Ascending aorta (tissue), 2 donors: Measurements from ENCODE around the gene THAP7. TPM values are rescaled to one million over a fixed set of nuclear protein-coding genes. Genes with fewer than 3 reads are reported as not detected.
A peak's percentile ranks its signal among the peaks of the same experiment; 100 is the strongest.

Experiments
- DNase-seq, 2 donors: peaks; one replicate each; pipeline ENCODE4 v3.0.0-alpha.2; 2019; ENCODE audit warnings: low spot score in 2 of 2
- H3K27ac ChIP-seq, 2 donors: fragments of 200-600 bp; sonication (generic); one replicate each; pipeline ENCODE4 v1.5.1; 2016 to 2017; ENCODE audit warnings: mild to moderate bottlenecking in 1 of 2
- H3K27me3 ChIP-seq: fragments of 200-600 bp; sonication (generic); one replicate; pipeline ENCODE4 v1.5.1; 2017
- H3K36me3 ChIP-seq, 2 donors: fragments of 200-600 bp; sonication (generic); one replicate each; pipeline ENCODE4 v1.5.1; 2016
- H3K4me1 ChIP-seq, 2 donors: fragments of 200-600 bp; sonication (generic); one replicate each; pipeline ENCODE4 v1.5.1; 2016 to 2017; ENCODE audit warnings: mild to moderate bottlenecking in 1 of 2
- H3K4me3 ChIP-seq, 2 donors: fragments of 200-600 bp; sonication (generic); one replicate each; pipeline ENCODE4 v1.5.1; 2016 to 2017; ENCODE audit warnings: mild to moderate bottlenecking in 1 of 2
- H3K9me3 ChIP-seq, 2 donors: fragments of 200-600 bp; sonication (generic); one replicate each; pipeline ENCODE4 v1.5.1; 2016
- CTCF ChIP-seq, 3 experiments: fragments of 200-600 bp in 2 of 3; fragments of 450-650 bp in 1 of 3; sonication (generic) in 2 of 3; IDR thresholded peaks; one replicate each; pipeline ENCODE4 v1.5.1; 2016 to 2019; ENCODE audit warnings: antibody characterized with exemption in 3 of 3, mild to moderate bottlenecking in 1 of 3, moderate library complexity in 1 of 3
- intact Hi-C: fragments of 100-400 bp; cut with DNase I; formaldehyde crosslinking; loops from one replicate; pipeline ENCODE4 v1.15.1; 2023
- total RNA-seq: library from RNA; depleted of rRNA; stranded (reverse); fragments of >200 nt; gene quantifications from one replicate; pipeline ENCODE4 v1.1.0, GENCODE V29; 2016

THAP7 gene
- total RNA-seq, 1 donor from 2014 or later, result 37.9 TPM

DNA sequence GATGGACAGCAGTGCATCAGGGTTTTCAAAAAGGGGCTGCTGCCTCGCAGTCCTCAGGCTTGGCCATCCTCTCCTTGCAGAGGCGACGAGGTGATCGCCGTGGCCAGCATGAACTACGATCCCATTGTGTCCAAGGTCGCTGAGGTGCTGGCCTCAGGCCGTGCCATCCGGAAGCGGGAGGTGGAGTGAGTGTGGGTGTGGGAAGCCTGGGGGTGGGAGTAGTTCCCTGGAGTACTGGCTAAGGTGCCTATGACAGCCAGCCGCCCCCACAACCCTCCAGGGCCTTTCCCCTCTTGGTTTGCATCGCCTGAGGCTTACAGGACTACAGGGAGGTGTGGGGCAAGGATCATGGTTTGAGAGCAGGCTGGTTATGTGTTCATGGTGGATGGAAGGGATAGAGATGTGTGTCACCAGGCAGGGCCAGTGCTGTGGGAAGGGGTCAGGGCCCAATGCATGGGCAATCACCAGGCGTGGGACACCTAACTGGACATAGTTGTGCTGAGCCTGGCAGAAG is 21.9 kb downstream of the THAP7 start:
- Histone ChIP-seq H3K4me1 (peaks cover 11 to 23% of the 10 kb centered on the region in 2 donors), H3K36me3 (no peaks in the 10 kb centered on the region), H3K27me3 (no peaks in the 10 kb centered on the region), H3K27ac (no peak overlapping the region), H3K9me3 (no peaks in the 10 kb centered on the region), H3K4me3 (peak overlapping the region in 1 of 2 donors; percentile 27)
- no peak for DNase-seq
- intact Hi-C loops, result loop anchor here (5.0 to 10.0 kb wide), 2 partner anchors 37 to 665 kb away; partner anchors contain the start of genes P2RX6 and SDF2L1
- TF ChIP-seq CTCF (IDR thresholded peaks at IDR 0.05), result no peak

- DNase-seq, result peak; percentile 26 to 80
- Histone ChIP-seq H3K36me3 (no peaks in the 10 kb centered on the region), H3K27me3 (no peaks in the 10 kb centered on the region), H3K9me3 (no peaks in the 10 kb centered on the region), H3K4me1 (peaks cover 11 to 23% of the 10 kb centered on the region in 2 donors), H3K4me3 (peak overlapping the region in 1 of 2 donors; percentile 27), H3K27ac (no peak overlapping the region)
- no peak for TF ChIP-seq CTCF (IDR thresholded peaks at IDR 0.05)
- intact Hi-C loops, result no loop called here
These were observed 22.6 kb downstream of the THAP7 start for GRCh38 chr22:20979243-20979809.

DNA sequence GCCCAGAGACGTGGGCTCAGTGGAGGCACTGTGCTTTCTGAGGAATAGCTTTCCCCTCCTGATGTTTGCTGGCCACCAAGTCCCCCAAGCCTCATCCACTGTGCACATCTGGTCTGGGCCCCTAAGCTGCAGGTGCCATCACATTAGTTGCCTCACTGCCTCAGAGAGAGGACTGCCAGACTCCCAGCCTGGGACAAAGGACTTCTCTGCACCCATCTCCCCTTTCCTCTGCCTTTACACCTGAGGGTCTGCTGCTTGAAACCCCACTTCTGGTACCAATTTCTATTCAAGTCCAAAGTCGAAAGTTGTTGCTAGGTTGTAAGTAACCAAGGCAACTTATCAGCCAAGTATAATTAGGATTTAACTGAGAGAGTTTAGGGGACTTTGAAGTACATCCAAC is 23.5 kb downstream of the THAP7 start:
- Histone ChIP-seq H3K27ac (no peak overlapping the region), H3K4me3 (no peak overlapping the region), H3K9me3 (no peaks in the 10 kb centered on the region), H3K36me3 (no peaks in the 10 kb centered on the region), H3K27me3 (no peaks in the 10 kb centered on the region), H3K4me1 (peaks cover 11 to 21% of the 10 kb centered on the region in 2 donors)
- TF ChIP-seq CTCF (IDR thresholded peaks at IDR 0.05), result no peak
- no peak for DNase-seq
- intact Hi-C loops, result no loop called here

- no peak overlapping the region for H3K4me3 ChIP-seq
- H3K27me3 ChIP-seq, result no peaks in the 10 kb centered on the region
- peaks cover 5 to 15% of the 10 kb centered on the region in 2 donors for H3K4me1 ChIP-seq
- H3K36me3 ChIP-seq, result no peaks in the 10 kb centered on the region
- DNase-seq, result no peak
- intact Hi-C loops, result no loop called here
- no peak for TF ChIP-seq CTCF (IDR thresholded peaks at IDR 0.05)
- no peak overlapping the region for H3K27ac ChIP-seq
- H3K9me3 ChIP-seq, result no peaks in the 10 kb centered on the region
These were observed 24.3 kb downstream of the THAP7 start for GRCh38 chr22:20977516-20978170.

DNA sequence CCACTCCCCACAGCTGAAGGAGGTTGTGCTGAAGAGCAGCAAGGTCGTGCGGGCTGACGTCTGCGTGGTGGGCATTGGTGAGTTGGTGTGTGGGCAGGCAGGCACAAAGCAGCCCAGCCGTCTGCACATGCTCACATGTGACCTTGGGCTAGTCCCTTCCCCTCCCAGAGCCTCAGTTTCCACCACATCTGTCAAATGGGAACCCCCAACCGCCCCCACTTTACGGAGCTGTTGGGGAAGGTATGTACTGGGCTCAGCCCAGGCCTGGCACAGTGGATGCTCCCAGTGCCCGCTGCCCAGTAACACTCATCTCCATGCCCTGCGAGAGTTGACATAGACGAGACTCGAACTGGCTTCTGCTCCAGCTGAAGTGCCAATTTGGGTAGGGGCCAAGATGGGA is 24.9 kb downstream of the THAP7 start:
- intact Hi-C loops, result no loop called here
- H3K9me3 ChIP-seq, result no peaks in the 10 kb centered on the region
- H3K27me3 ChIP-seq, result no peaks in the 10 kb centered on the region
- no peak for TF ChIP-seq CTCF (IDR thresholded peaks at IDR 0.05)
- no peak overlapping the region for H3K4me3 ChIP-seq
- no peaks in the 10 kb centered on the region for H3K36me3 ChIP-seq
- peaks cover 2 to 15% of the 10 kb centered on the region in 2 donors for H3K4me1 ChIP-seq
- no peak overlapping the region for H3K27ac ChIP-seq
- no peak for DNase-seq
